GM23338 (cell line): ENCODE measurements around the gene SYNE1. TPM values are rescaled to one million over a fixed set of nuclear protein-coding genes. Genes with fewer than 3 reads are reported as not detected.

Experiments used
- ATAC-seq: fragments of 200-7000 bp; cut with Tn5 transposase; 3 replicates; pipeline ENCODE4 v1.9.1; 2020
- DNase-seq: peaks from one replicate; pipeline ENCODE4 v3.0.0-alpha.2; 2015; ENCODE audit warnings: low spot score
- H2AFZ ChIP-seq: fragments of 200-600 bp; sonication (generic); 2 replicates; pipeline ENCODE4 v1.8.0; 2016; ENCODE audit warnings: antibody characterized with exemption, mild to moderate bottlenecking, moderate library complexity
- H3F3A ChIP-seq: fragments of 200-600 bp; sonication (generic); replicated peaks from 2 replicates; pipeline ENCODE4 v1.8.0; 2017; ENCODE audit warnings: antibody characterized with exemption, mixed run types, low read depth
- H3K27ac ChIP-seq: fragments of 200-600 bp; sonication (generic); 2 replicates; pipeline ENCODE4 v1.6.1; 2016; ENCODE audit warnings: low read depth
- H3K27me3 ChIP-seq: fragments of 200-600 bp; sonication (generic); 2 replicates; pipeline ENCODE4 v1.8.0; 2016; ENCODE audit warnings: mild to moderate bottlenecking, mixed run types, moderate library complexity; ENCODE audit not compliant: insufficient read depth
- H3K36me3 ChIP-seq: fragments of 200-600 bp; sonication (generic); 2 replicates; pipeline ENCODE4 v1.8.0; 2016; ENCODE audit warnings: mild to moderate bottlenecking; ENCODE audit not compliant: insufficient read depth
- H3K4me1 ChIP-seq: fragments of 200-600 bp; sonication (generic); 2 replicates; pipeline ENCODE4 v1.8.0; 2016; ENCODE audit warnings: mild to moderate bottlenecking, moderate library complexity; ENCODE audit not compliant: insufficient read depth
- H3K4me2 ChIP-seq: fragments of 200-600 bp; sonication (generic); 2 replicates; pipeline ENCODE4 v1.7.1; 2017; ENCODE audit warnings: mixed run types
- H3K4me3 ChIP-seq: fragments of 200-600 bp; sonication (generic); 2 replicates; pipeline ENCODE4 v1.6.1; 2016; ENCODE audit warnings: mixed run types
- H3K79me2 ChIP-seq: fragments of 200-600 bp; sonication (generic); replicated peaks from 2 replicates; pipeline ENCODE4 v1.8.0; 2017; ENCODE audit warnings: mild to moderate bottlenecking; ENCODE audit not compliant: insufficient read depth
- H3K9me2 ChIP-seq: fragments of 200-600 bp; sonication (generic); 2 replicates; pipeline ENCODE4 v1.8.0; 2017; ENCODE audit not compliant: insufficient read depth
- H4K20me1 ChIP-seq: fragments of 200-600 bp; sonication (generic); replicated peaks from 2 replicates; pipeline ENCODE4 v1.8.0; 2017; ENCODE audit warnings: mild to moderate bottlenecking; ENCODE audit not compliant: insufficient read depth
- H3K27ac Mint-ChIP-seq: 2 replicates; pipeline ENCODE4 v1.8.0; 2020; ENCODE audit warnings: inconsistent platforms, mild to moderate bottlenecking, moderate library complexity, mixed read lengths
- H3K27me3 Mint-ChIP-seq: 3 replicates; pipeline ENCODE4 v1.8.0; 2022; ENCODE audit warnings: low read depth, mild to moderate bottlenecking, moderate library complexity, mixed read lengths, inconsistent platforms; ENCODE audit not compliant: insufficient read depth, poor library complexity
- H3K36me3 Mint-ChIP-seq: 3 replicates; pipeline ENCODE4 v1.8.0; 2021; ENCODE audit warnings: low read depth, mild to moderate bottlenecking, inconsistent platforms, moderate library complexity, mixed read lengths
- H3K4me1 Mint-ChIP-seq: 3 replicates; pipeline ENCODE4 v1.8.0; 2020; ENCODE audit warnings: mild to moderate bottlenecking, inconsistent platforms, mixed read lengths
- H3K4me3 Mint-ChIP-seq: 3 replicates; pipeline ENCODE4 v1.8.0; 2021; ENCODE audit warnings: moderate library complexity, mild to moderate bottlenecking, inconsistent platforms, mixed read lengths
- H3K9me3 Mint-ChIP-seq: 3 replicates; pipeline ENCODE4 v1.8.0; 2020; ENCODE audit warnings: moderate library complexity, mild to moderate bottlenecking, inconsistent platforms, mixed read lengths
- CTCF ChIP-seq, 2 experiments: fragments of 200-600 bp in 1 of 2; sonication (generic) in 1 of 2; conservative IDR thresholded peaks; 2 replicates each; pipeline versions ENCODE4 v1.5.1 to v1.6.1; 2016 to 2017; ENCODE audit warnings: antibody characterized with exemption in 2 of 2, low read depth in 2 of 2, mild to moderate bottlenecking in 2 of 2, moderate library complexity in 1 of 2
- ETS1 ChIP-seq: IDR thresholded peaks from 2 replicates; pipeline ENCODE4 v1.6.1; 2016; ENCODE audit warnings: antibody characterized with exemption
- EZH2 ChIP-seq: fragments of 200-600 bp; sonication (generic); IDR thresholded peaks from one replicate; pipeline ENCODE4 v1.8.0; 2017; ENCODE audit warnings: antibody characterized with exemption, mild to moderate bottlenecking, low read depth; ENCODE audit not compliant: unreplicated experiment
- EZH2phosphoT487 ChIP-seq: fragments of 200-600 bp; sonication (generic); IDR thresholded peaks from one replicate; pipeline ENCODE4 v1.8.1; 2018; ENCODE audit warnings: antibody characterized with exemption; ENCODE audit not compliant: unreplicated experiment
- JUNB ChIP-seq: IDR thresholded peaks from one replicate; pipeline ENCODE4 v1.6.1; 2016; ENCODE audit warnings: antibody characterized with exemption; ENCODE audit not compliant: unreplicated experiment
- NANOG ChIP-seq: IDR thresholded peaks from 2 replicates; pipeline ENCODE4 v1.6.1; 2016; ENCODE audit warnings: antibody characterized with exemption, borderline replicate concordance
- POLR2AphosphoS5 ChIP-seq: IDR thresholded peaks from 2 replicates; pipeline ENCODE4 v1.6.1; 2016; ENCODE audit warnings: antibody characterized with exemption, low read depth
- REST ChIP-seq: IDR thresholded peaks from one replicate; pipeline ENCODE4 v1.6.1; 2018; ENCODE audit warnings: antibody characterized with exemption; ENCODE audit not compliant: unreplicated experiment
- STAT1 ChIP-seq: IDR thresholded peaks from one replicate; pipeline ENCODE4 v1.6.1; 2016; ENCODE audit warnings: antibody characterized with exemption; ENCODE audit not compliant: unreplicated experiment
- ZNF114 ChIP-seq: fragments of 250-450 bp; sonication (Bioruptor Pico); IDR thresholded peaks from 2 replicates; pipeline ENCODE4 v1.5.0; 2020; ENCODE audit warnings: mild to moderate bottlenecking, moderate library complexity
- ZNF331 ChIP-seq: fragments of 250-450 bp; sonication (Bioruptor Pico); IDR thresholded peaks from 2 replicates; pipeline ENCODE4 v1.5.0; 2020; ENCODE audit warnings: low read depth, mild to moderate bottlenecking, moderate library complexity
- polyA plus RNA-seq: library from polyadenylated mRNA; unstranded; fragments of >200 nt; fragmentation: Nextera tagmentation; extraction: Ambion mirVana; gene quantifications from 2 replicates; pipeline ENCODE4 v1.2.1, GENCODE V29; 2016
- total RNA-seq: library from RNA; depleted of rRNA; stranded (reverse); fragments of >200 nt; shearing (Covaris generic); gene quantifications from 2 replicates; pipeline ENCODE4 v1.2.3, GENCODE V29; 2014

The SYNE1 gene
- total and polyA plus RNA-seq, 2 experiments from 2014 or later: 3.9 to 13.6 TPM

GRCh38 chr6:152118678-152119077 lies 518.5 kb downstream of the SYNE1 start:
- Histone ChIP-seq H2AFZ (no peak overlapping the region), H3K36me3 (no peaks in the 10 kb centered on the region), H3K4me3 (no peak overlapping the region), H3K79me2 (no peaks in the 10 kb centered on the region), H3K9me2 (peaks cover 5% of the 10 kb centered on the region; the same call in 1 of the 2 replicates), H3K4me1 (peaks cover 8% of the 10 kb centered on the region), H4K20me1 (no peaks in the 10 kb centered on the region), H3F3A (no peaks in the 10 kb centered on the region), H3K27ac (no peak overlapping the region), H3K27me3 (no peaks in the 10 kb centered on the region), H3K4me2 (no peak overlapping the region)
- Mint-ChIP-seq H3K27ac (no peak overlapping the region), H3K4me1 (0 out of 3 replicates have a peak, but pooled peaks cover 6% of the 10 kb centered on the region), H3K27me3 (no peaks in the 10 kb centered on the region), H3K9me3 (no peaks in the 10 kb centered on the region), H3K4me3 (no peak overlapping the region), H3K36me3 (no peaks in the 10 kb centered on the region)
- no peak for DNase-seq
- TF ChIP-seq REST (no peak), CTCF (conservative IDR thresholded peaks at IDR 0.05; ENCODE audit: low read depth in 2 of 2) (0 out of 4 replicates have a peak, but pooled peaks of 1 of the 2 experiments have one; percentile 21), ZNF114 (CRISPR knock-in tag) (no peak), ZNF331 (CRISPR knock-in tag) (no peak), ETS1 (no peak), POLR2AphosphoS5 (no peak)
- ATAC-seq: no peak

- Histone ChIP-seq H3K9me2 (peaks cover 5% of the 10 kb centered on the region; the same call in 1 of the 2 replicates), H3K4me3 (no peak overlapping the region), H2AFZ (no peak overlapping the region), H3F3A (no peaks in the 10 kb centered on the region), H3K27ac (no peak overlapping the region), H3K79me2 (no peaks in the 10 kb centered on the region), H3K36me3 (no peaks in the 10 kb centered on the region), H3K4me2 (no peak overlapping the region), H3K27me3 (no peaks in the 10 kb centered on the region), H4K20me1 (no peaks in the 10 kb centered on the region), H3K4me1 (peaks cover 8% of the 10 kb centered on the region)
- DNase-seq (no peak), ATAC-seq (no peak)
- no peak overlapping the region for H3K27ac Mint-ChIP-seq
- 0 out of 3 replicates have a peak, but pooled peaks cover 6% of the 10 kb centered on the region for H3K4me1 Mint-ChIP-seq
- H3K27me3 Mint-ChIP-seq: no peaks in the 10 kb centered on the region
- no peak overlapping the region for H3K4me3 Mint-ChIP-seq
- H3K36me3 Mint-ChIP-seq: no peaks in the 10 kb centered on the region
- H3K9me3 Mint-ChIP-seq: no peaks in the 10 kb centered on the region
- TF ChIP-seq STAT1 (no peak), JUNB (no peak), NANOG (no peak), EZH2 (no peak), REST (no peak), ZNF114 (CRISPR knock-in tag) (no peak), EZH2phosphoT487 (no peak)
Measured at GRCh38 chr6:152118224-152118623, 518.9 kb downstream of the SYNE1 start.
